MM.1S (cell line): Measurements from ENCODE around the gene PTPRN2.

Experiments used
- EZH2 ChIP-seq: fragments of 300-600 bp; sonication (generic); optimal IDR thresholded peaks from 2 replicates; pipeline ENCODE3; 2017; ENCODE audit warnings: low read depth, mild to moderate bottlenecking, antibody characterized with exemption, low read length, mixed read lengths
- TF ChIP-seq, protein P1 (sequence below): fragments of 300-600 bp; sonication (generic); IDR thresholded peaks from 2 replicates; pipeline ENCODE4 v1.5.1; 2016; ENCODE audit warnings: antibody characterized with exemption, low read length, mixed read lengths

DNA sequence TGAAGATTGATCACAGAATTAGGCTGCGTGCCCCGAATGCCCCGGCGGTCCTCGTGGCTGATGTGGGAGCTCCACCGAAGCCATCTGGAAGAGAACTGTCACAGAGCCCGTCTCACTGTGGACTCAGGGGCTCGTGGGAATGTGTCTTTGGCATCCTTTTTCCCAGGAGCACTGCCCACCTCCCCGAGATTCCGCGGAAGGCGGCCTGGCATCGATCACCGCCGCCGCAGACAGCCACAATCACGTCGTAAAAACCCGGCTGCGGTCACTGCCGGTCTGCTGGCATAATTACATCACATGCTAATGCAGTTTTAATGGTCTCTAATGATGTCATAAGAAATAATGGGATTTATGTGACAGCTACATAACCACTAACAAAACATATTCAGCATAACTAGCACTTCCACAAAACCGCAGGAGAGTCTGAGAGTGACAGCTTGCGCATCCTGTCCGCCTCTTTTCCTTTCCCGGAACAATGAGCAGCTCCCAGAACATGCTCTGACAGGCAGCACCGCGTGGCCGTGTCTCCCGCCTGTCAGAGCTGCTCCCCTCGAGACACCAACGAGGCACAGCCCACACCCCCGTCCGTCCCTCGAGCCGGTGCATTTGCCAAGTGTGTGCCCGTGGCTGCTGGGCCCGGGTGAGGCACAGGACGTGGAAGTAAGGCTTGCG is 490.0 kb downstream of the PTPRN2 start:
- TF ChIP-seq, protein P1, sequence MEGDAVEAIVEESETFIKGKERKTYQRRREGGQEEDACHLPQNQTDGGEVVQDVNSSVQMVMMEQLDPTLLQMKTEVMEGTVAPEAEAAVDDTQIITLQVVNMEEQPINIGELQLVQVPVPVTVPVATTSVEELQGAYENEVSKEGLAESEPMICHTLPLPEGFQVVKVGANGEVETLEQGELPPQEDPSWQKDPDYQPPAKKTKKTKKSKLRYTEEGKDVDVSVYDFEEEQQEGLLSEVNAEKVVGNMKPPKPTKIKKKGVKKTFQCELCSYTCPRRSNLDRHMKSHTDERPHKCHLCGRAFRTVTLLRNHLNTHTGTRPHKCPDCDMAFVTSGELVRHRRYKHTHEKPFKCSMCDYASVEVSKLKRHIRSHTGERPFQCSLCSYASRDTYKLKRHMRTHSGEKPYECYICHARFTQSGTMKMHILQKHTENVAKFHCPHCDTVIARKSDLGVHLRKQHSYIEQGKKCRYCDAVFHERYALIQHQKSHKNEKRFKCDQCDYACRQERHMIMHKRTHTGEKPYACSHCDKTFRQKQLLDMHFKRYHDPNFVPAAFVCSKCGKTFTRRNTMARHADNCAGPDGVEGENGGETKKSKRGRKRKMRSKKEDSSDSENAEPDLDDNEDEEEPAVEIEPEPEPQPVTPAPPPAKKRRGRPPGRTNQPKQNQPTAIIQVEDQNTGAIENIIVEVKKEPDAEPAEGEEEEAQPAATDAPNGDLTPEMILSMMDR, result no peak
- no peak for TF ChIP-seq EZH2
